Measurements from ENCODE around the gene LRRK2. TPM values are rescaled to one million over a fixed set of nuclear protein-coding genes. Genes with fewer than 3 reads are reported as not detected.

LRRK2 gene
- total RNA-seq, 4 donors from 2014 or later, result 29.6 to 38.5 (median 32.3) TPM

DNA sequence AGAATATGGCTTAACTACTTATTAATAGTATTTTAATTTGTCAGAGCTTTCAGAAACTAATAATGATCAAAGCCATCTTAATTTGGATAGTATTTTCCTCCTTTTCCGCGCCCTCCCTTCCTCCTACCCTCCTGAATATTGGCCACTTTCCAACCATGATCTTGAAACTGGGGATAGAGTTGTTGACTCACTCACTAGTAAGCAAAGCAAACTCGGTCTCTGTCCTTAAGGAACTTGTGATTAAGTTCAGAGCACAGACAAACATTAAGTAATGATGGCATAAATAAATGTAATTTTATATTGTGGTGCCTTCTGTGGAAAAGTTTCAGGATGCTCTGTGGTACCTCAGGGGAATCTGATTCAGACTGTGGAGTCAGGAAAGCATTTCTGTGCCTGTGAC is 75.7 kb downstream of the LRRK2 start:
- Histone ChIP-seq H3K4me3 (no peak overlapping the region), H3K27ac (no peak overlapping the region), H3K27me3 (no peaks in the 10 kb centered on the region), H3K4me1 (no peaks in the 10 kb centered on the region), H3K36me3 (peaks cover 0 to 35% (median 0%) of the 10 kb centered on the region in 3 donors), H3K9me3 (no peaks in the 10 kb centered on the region)
- DNase-seq (ENCODE audit: low spot score in 2 of 2), result no peak
- TF ChIP-seq, protein P1, sequence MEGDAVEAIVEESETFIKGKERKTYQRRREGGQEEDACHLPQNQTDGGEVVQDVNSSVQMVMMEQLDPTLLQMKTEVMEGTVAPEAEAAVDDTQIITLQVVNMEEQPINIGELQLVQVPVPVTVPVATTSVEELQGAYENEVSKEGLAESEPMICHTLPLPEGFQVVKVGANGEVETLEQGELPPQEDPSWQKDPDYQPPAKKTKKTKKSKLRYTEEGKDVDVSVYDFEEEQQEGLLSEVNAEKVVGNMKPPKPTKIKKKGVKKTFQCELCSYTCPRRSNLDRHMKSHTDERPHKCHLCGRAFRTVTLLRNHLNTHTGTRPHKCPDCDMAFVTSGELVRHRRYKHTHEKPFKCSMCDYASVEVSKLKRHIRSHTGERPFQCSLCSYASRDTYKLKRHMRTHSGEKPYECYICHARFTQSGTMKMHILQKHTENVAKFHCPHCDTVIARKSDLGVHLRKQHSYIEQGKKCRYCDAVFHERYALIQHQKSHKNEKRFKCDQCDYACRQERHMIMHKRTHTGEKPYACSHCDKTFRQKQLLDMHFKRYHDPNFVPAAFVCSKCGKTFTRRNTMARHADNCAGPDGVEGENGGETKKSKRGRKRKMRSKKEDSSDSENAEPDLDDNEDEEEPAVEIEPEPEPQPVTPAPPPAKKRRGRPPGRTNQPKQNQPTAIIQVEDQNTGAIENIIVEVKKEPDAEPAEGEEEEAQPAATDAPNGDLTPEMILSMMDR (IDR thresholded peaks at IDR 0.05), result no peak
- no peak for TF ChIP-seq POLR2A (IDR thresholded peaks at IDR 0.05)
- no peak for TF ChIP-seq EP300 (IDR thresholded peaks at IDR 0.05)
- WGBS, 2 donors, result 73 to 81% methylated on average over 3 of the region's 3 CpGs

DNA sequence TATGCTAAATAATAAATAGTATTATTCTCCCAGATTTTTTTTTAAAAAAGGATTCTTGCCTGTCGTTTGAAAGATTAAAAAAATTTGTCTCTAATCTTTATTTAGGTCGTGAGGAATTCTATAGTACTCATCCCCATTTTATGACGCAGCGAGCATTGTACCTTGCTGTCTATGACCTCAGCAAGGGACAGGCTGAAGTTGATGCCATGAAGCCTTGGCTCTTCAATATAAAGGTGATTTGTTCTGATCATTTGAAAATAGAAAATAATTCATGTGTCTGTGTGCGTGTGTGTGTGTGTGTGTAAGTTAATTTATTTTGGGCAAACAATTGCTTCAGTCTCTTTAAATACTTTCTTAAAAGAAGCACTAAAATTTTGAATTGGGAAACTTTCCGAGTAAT is 84.2 kb downstream of the LRRK2 start:
- H3K4me3 ChIP-seq, result no peak overlapping the region
- no peaks in the 10 kb centered on the region for H3K4me1 ChIP-seq
- no peak for DNase-seq (ENCODE audit: low spot score in 2 of 2)
- H3K36me3 ChIP-seq, result peaks cover 0 to 10% (median 0%) of the 10 kb centered on the region in 3 donors
- H3K27me3 ChIP-seq, result no peaks in the 10 kb centered on the region
- H3K27ac ChIP-seq, result no peak overlapping the region
- H3K9me3 ChIP-seq, result no peaks in the 10 kb centered on the region
- TF ChIP-seq, protein P1 (IDR thresholded peaks at IDR 0.05), result no peak
- TF ChIP-seq EP300 (IDR thresholded peaks at IDR 0.05), result no peak
- no peak for TF ChIP-seq POLR2A (IDR thresholded peaks at IDR 0.05)
- WGBS, 2 donors, result 79 to 85% methylated on average over 6 of the region's 6 CpGs

DNA sequence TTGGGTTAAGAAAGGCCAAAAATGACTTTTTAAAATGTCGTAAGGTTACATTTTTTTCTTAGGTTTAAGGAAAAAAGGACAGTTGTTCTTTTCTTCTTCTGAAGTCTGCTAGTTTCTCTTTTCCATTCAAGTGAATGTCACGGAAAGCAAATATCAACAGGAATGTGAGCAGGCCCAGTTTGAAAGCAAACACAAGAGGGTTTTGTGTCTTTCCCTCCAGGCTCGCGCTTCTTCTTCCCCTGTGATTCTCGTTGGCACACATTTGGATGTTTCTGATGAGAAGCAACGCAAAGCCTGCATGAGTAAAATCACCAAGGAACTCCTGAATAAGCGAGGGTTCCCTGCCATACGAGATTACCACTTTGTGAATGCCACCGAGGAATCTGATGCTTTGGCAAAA is 85.4 kb downstream of the LRRK2 start:
- TF ChIP-seq, protein P1 (IDR thresholded peaks at IDR 0.05), result no peak
- TF ChIP-seq POLR2A (IDR thresholded peaks at IDR 0.05), result no peak
- no peak for TF ChIP-seq EP300 (IDR thresholded peaks at IDR 0.05)
- 47 to 50% methylated on average over 9 of the region's 9 CpGs for WGBS, 2 donors
- no peaks in the 10 kb centered on the region for H3K9me3 ChIP-seq

DNA sequence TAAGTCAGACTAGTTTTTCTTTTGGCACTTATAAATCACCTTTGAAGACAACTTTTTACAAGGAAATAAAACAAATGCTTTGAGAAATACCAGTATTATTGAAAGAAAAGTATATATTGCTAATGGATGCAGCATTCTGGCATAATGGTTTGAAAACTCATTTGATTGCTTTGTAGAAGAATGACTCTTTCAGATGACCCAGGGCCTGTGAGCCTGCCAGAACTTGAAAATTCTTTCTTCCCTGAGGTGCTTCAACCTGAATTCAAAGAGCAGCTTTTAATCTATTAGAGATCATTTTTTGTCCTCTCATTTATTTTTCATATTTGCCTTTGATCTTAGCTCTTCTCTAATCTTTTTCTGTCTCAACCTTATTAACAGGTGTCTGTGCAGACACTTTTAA is 87.4 kb downstream of the LRRK2 start:
- Histone ChIP-seq H3K4me1 (no peaks in the 10 kb centered on the region), H3K4me3 (no peak overlapping the region), H3K27me3 (no peaks in the 10 kb centered on the region), H3K9me3 (no peaks in the 10 kb centered on the region), H3K27ac (no peak overlapping the region), H3K36me3 (peaks cover 0 to 20% (median 0%) of the 10 kb centered on the region in 3 donors)
- TF ChIP-seq, protein P1 (IDR thresholded peaks at IDR 0.05), result no peak
- TF ChIP-seq EP300 (IDR thresholded peaks at IDR 0.05), result no peak
- no peak for TF ChIP-seq POLR2A (IDR thresholded peaks at IDR 0.05)
- no peak for DNase-seq (ENCODE audit: low spot score in 2 of 2)

More for the DNA sequence above, 85.4 kb downstream of the LRRK2 start:
- Histone ChIP-seq H3K36me3 (peaks cover 0 to 10% (median 0%) of the 10 kb centered on the region in 3 donors), H3K4me1 (no peaks in the 10 kb centered on the region), H3K27me3 (no peaks in the 10 kb centered on the region), H3K27ac (peak overlapping the region in 1 of 4 donors; percentile 12), H3K4me3 (peak overlapping the region in 1 of 4 donors; percentile 11)
- DNase-seq (ENCODE audit: low spot score in 2 of 2), result no peak

DNA sequence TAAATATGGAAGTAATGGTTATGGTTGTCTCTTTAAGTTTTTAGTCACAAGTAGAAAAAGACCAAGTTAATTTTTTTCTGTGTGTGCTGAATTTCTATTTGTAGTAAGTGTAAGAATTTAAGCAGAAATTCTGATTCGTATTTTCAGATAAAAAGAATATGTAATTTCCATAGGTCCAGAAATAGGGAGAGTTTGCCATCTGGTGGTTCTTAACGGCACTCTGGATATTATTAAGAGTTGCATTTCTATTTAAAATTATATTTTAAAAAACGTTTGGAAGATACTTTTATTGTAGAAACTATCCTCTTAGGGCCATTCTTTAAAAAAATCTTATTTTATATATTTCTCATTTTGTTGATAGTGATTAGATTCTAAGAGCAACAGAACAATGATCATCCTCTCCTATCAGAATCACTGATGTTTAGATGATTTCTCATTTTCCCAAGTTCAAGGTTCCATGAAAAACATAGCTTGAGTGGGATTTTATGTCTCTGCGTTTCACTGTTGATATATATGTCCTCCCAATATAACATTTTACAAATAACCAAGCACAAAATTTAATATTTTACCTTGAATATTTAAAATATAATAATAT is 88.3 kb downstream of the LRRK2 start:
- 29% methylated on average over 4 of the region's 4 CpGs for WGBS, 2 donors
- H3K4me3 ChIP-seq, result no peak overlapping the region
- no peaks in the 10 kb centered on the region for H3K9me3 ChIP-seq

More for the DNA sequence above, 88.3 kb downstream of the LRRK2 start:
- H3K36me3 ChIP-seq, result peaks cover 0 to 24% (median 0%) of the 10 kb centered on the region in 3 donors
- H3K4me1 ChIP-seq, result no peaks in the 10 kb centered on the region
- no peak for DNase-seq (ENCODE audit: low spot score in 2 of 2)
- TF ChIP-seq, protein P1 (IDR thresholded peaks at IDR 0.05), result peak; percentile 14 to 44 (median 40)
- TF ChIP-seq POLR2A (IDR thresholded peaks at IDR 0.05), result no peak
- H3K27me3 ChIP-seq, result no peaks in the 10 kb centered on the region
- H3K27ac ChIP-seq, result no peak overlapping the region
